GM18909 (cell line): ENCODE data around the gene RAD9B.
"Not testable (repeated sequence)": the region's sequence is repeated elsewhere in the genome, so short reads cannot be mapped to it uniquely, and the experiment has no call there.

ENCODE experiments used
- ATAC-seq: cut with Tn5 transposase; IDR thresholded peaks from one replicate; pipeline ENCODE4 v1.9.1; 2021; ENCODE audit warnings: mild to moderate bottlenecking; ENCODE audit not compliant: unreplicated experiment, poor library complexity

Gene RAD9B

GRCh38 chr12:110501752-110502738 is at the start of gene RAD9B, which contains the start of gene VPS29:
Gene RAD9B, plus strand, starts transcription at chr12:110502331. Its CDS starts 7 bp downstream, at chr12:110502338.
Gene VPS29, minus strand, starts transcription at chr12:110502111. Its CDS starts 60 bp downstream, at chr12:110502051.
- ATAC-seq: peak; percentile 95

- no peak for ATAC-seq
Observed at GRCh38 chr12:110453569-110454296, 48.4 kb upstream of the RAD9B start.

- no peak for ATAC-seq
Observed at GRCh38 chr12:110458756-110459155, 43.4 kb upstream of the RAD9B start.

- ATAC-seq: not testable (repeated sequence)
Observed at GRCh38 chr12:110461189-110461588, 40.9 kb upstream of the RAD9B start.

GRCh38 chr12:110465024-110465423 is 37.1 kb upstream of the RAD9B start:
- ATAC-seq: no peak

- ATAC-seq: not testable (repeated sequence)
Observed at GRCh38 chr12:110465765-110466164, 36.4 kb upstream of the RAD9B start.

- ATAC-seq: no peak
Observed at GRCh38 chr12:110466791-110467190, 35.3 kb upstream of the RAD9B start.

GRCh38 chr12:110467847-110468213 is 34.3 kb upstream of the RAD9B start:
- ATAC-seq: no peak

- peak; percentile 83 for ATAC-seq
Observed at GRCh38 chr12:110468214-110469048, 33.7 kb upstream of the RAD9B start, which contains the start of the genes FAM216A and GPN3. Gene FAM216A, plus strand, starts transcription at chr12:110468845. Its CDS starts 31 bp downstream, at chr12:110468876. Gene GPN3, minus strand, starts transcription at chr12:110468257. Its CDS starts 54 bp downstream, at chr12:110468203.

- no peak for ATAC-seq
Observed at GRCh38 chr12:110475426-110475825, 26.7 kb upstream of the RAD9B start.

GRCh38 chr12:110498984-110499706 is 3.0 kb upstream of the RAD9B start:
- no peak for ATAC-seq

- peak; percentile 17 for ATAC-seq
Observed at GRCh38 chr12:110501399-110501751, 756 bp upstream of the RAD9B start.

- ATAC-seq: no peak
Observed at GRCh38 chr12:110503432-110503831, 1.3 kb downstream of the RAD9B start.

- no peak for ATAC-seq
Observed at GRCh38 chr12:110505332-110505731, 3.2 kb downstream of the RAD9B start.

- no peak for ATAC-seq
Observed at GRCh38 chr12:110508071-110508586, 6.0 kb downstream of the RAD9B start.

- no peak for ATAC-seq
Observed at GRCh38 chr12:110513842-110514241, 11.7 kb downstream of the RAD9B start.

- ATAC-seq: no peak
Observed at GRCh38 chr12:110514363-110514762, 12.2 kb downstream of the RAD9B start.

GRCh38 chr12:110516995-110517394 is 14.9 kb downstream of the RAD9B start:
- no peak for ATAC-seq

GRCh38 chr12:110518014-110518413 is 15.9 kb downstream of the RAD9B start:
- not testable (repeated sequence) for ATAC-seq
